Liver (tissue), 9 donors: ENCODE results near the gene IL10. TPM values are rescaled to one million over a fixed set of nuclear protein-coding genes. Genes with fewer than 3 reads are reported as not detected.

Source experiments
- DNase-seq: peaks from one replicate; pipeline ENCODE4 v3.0.0-alpha.2; 2017; ENCODE audit warnings: low spot score
- H3K27ac ChIP-seq, 2 donors: one replicate each; pipeline ENCODE4 v1.7.0; 2013; ENCODE audit warnings: inconsistent platforms in 2 of 2, low read length in 2 of 2, control low read depth in 1 of 2, low read depth in 1 of 2, mild to moderate bottlenecking in 1 of 2
- H3K27me3 ChIP-seq, 4 donors: one replicate each; pipeline versions ENCODE4 v1.6.1 to v1.7.0; 2013; ENCODE audit warnings: low read length in 3 of 4, inconsistent platforms in 1 of 4, mild to moderate bottlenecking in 1 of 4, moderate library complexity in 1 of 4; ENCODE audit not compliant: control insufficient read depth in 4 of 4, insufficient read depth in 4 of 4
- H3K36me3 ChIP-seq, 4 donors: one replicate each; pipeline versions ENCODE4 v1.6.1 to v1.7.0; 2013; ENCODE audit warnings: low read length in 3 of 4, mild to moderate bottlenecking in 3 of 4, low read depth in 1 of 4, moderate library complexity in 1 of 4; ENCODE audit not compliant: control insufficient read depth in 4 of 4, insufficient read depth in 3 of 4
- H3K4me1 ChIP-seq, 4 donors: one replicate each; pipeline versions ENCODE4 v1.6.1 to v1.7.0; 2013; ENCODE audit warnings: low read length in 3 of 4, mild to moderate bottlenecking in 3 of 4, moderate library complexity in 1 of 4; ENCODE audit not compliant: control insufficient read depth in 4 of 4, insufficient read depth in 4 of 4
- H3K4me3 ChIP-seq, 3 donors: one replicate each; pipeline versions ENCODE4 v1.6.1 to v1.7.0; 2013; ENCODE audit warnings: low read length in 3 of 3, control low read depth in 1 of 3, low read depth in 1 of 3, mild to moderate bottlenecking in 1 of 3
- H3K9ac ChIP-seq, 2 donors: one replicate each; pipeline ENCODE4 v1.7.0; 2013; ENCODE audit warnings: low read length in 2 of 2, mild to moderate bottlenecking in 2 of 2, moderate library complexity in 2 of 2, control low read depth in 1 of 2, low read depth in 1 of 2
- H3K9me3 ChIP-seq, 4 donors: one replicate each; pipeline versions ENCODE4 v1.6.1 to v1.7.0; 2013; ENCODE audit warnings: low read length in 3 of 4; ENCODE audit not compliant: control insufficient read depth in 4 of 4
- ATF3 ChIP-seq: IDR thresholded peaks from 2 replicates; pipeline ENCODE4 v1.6.1; 2016; ENCODE audit warnings: antibody characterized with exemption
- CTCF ChIP-seq: fragments of 150-350 bp; IDR thresholded peaks from 2 replicates; pipeline ENCODE4 v1.5.1; 2017; ENCODE audit warnings: improper control_type of control experiment, low read depth, low read length; ENCODE audit not compliant: missing input control
- FOXA2 ChIP-seq: IDR thresholded peaks from 2 replicates; pipeline ENCODE4 v1.6.1; 2016; ENCODE audit warnings: antibody characterized with exemption
- NR2F2 ChIP-seq: IDR thresholded peaks from 2 replicates; pipeline ENCODE4 v1.6.1; 2016; ENCODE audit warnings: antibody characterized with exemption
- RXRA ChIP-seq, 2 donors: IDR thresholded peaks; 2 replicates each; pipeline ENCODE4 v1.6.1; 2017 to 2018; ENCODE audit warnings: antibody characterized with exemption in 2 of 2, mild to moderate bottlenecking in 1 of 2
- SP1 ChIP-seq: IDR thresholded peaks from 2 replicates; pipeline ENCODE4 v1.6.1; 2018; ENCODE audit warnings: antibody characterized with exemption, mild to moderate bottlenecking
- TAF1 ChIP-seq: conservative IDR thresholded peaks from 2 replicates; pipeline ENCODE4 v1.6.1; 2016; ENCODE audit warnings: antibody characterized with exemption, mild to moderate bottlenecking
- WGBS: extraction: QIAGEN DNeasy Blood & Tissue Kit; methylation state at CpG from one replicate; pipeline ENCODE4 v1.1.7; 2013; 5-methylcytosine and 5-hydroxymethylcytosine counted together
- polyA plus RNA-seq, 2 donors: library from polyadenylated mRNA; stranded (reverse) in 1 of 2; unstranded in 1 of 2; fragments of 200-250 nt in 1 of 2; fragments of >200 nt in 1 of 2; fragmentation: Nextera tagmentation in 1 of 2; extraction: Ambion mirVana in 1 of 2; gene quantifications; one replicate each; pipeline versions ENCODE4 v1.2.1 to v1.2.3, GENCODE V29; 2013 to 2015
- total RNA-seq, 2 donors: library from RNA; depleted of rRNA; stranded (reverse); fragments of >200 nt; gene quantifications; one replicate each; pipeline ENCODE4 v1.2.3, GENCODE V29; 2014
- TF ChIP-seq, protein P1 (sequence below): IDR thresholded peaks from 2 replicates; pipeline ENCODE4 v1.6.1; 2016; ENCODE audit warnings: antibody characterized with exemption, mild to moderate bottlenecking
- TF ChIP-seq, protein P2 (sequence below): IDR thresholded peaks from 2 replicates; pipeline ENCODE4 v1.6.1; 2016; ENCODE audit warnings: antibody characterized with exemption
- TF ChIP-seq, protein P3 (sequence below): IDR thresholded peaks from 2 replicates; pipeline ENCODE4 v1.6.1; 2016; ENCODE audit warnings: antibody characterized with exemption
- donor health status: healthy.
- donor health status: healthy.
- donor health status: healthy.
- donor health status: healthy.
- donor health status: healthy.

Gene IL10
- total and polyA plus RNA-seq, 4 donors: 0.23 to 1.4 (median 0.59) TPM

DNA sequence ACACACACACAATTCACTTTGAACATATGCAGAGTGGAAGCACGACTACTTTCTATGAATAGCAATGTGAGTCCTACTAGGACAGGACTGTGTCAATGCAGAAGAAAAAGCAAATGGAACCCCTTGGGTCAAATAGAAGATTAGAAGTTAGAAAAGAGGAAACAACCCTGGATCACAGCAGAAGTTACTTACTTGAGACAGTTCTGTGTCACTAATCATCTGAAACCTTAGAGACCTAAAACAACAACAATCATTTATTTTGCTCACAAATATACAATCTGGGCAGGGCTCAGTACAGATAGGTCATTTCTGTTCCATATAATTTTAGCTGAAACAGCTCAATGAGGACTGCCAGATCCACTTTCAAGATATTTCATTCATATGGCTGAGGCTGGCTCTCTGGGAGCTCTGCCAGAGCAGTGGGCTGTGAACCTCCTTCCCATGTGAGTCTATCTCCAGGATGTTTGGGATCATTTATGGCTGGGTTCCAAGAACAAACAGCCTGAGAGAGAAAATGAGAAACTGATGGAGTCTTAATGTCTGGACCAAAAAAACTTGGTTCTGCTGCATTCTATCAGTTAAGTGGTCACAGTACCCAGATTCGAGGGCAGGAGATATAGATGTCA is 42.5 kb upstream of the IL10 start:
- TF ChIP-seq, protein P1, sequence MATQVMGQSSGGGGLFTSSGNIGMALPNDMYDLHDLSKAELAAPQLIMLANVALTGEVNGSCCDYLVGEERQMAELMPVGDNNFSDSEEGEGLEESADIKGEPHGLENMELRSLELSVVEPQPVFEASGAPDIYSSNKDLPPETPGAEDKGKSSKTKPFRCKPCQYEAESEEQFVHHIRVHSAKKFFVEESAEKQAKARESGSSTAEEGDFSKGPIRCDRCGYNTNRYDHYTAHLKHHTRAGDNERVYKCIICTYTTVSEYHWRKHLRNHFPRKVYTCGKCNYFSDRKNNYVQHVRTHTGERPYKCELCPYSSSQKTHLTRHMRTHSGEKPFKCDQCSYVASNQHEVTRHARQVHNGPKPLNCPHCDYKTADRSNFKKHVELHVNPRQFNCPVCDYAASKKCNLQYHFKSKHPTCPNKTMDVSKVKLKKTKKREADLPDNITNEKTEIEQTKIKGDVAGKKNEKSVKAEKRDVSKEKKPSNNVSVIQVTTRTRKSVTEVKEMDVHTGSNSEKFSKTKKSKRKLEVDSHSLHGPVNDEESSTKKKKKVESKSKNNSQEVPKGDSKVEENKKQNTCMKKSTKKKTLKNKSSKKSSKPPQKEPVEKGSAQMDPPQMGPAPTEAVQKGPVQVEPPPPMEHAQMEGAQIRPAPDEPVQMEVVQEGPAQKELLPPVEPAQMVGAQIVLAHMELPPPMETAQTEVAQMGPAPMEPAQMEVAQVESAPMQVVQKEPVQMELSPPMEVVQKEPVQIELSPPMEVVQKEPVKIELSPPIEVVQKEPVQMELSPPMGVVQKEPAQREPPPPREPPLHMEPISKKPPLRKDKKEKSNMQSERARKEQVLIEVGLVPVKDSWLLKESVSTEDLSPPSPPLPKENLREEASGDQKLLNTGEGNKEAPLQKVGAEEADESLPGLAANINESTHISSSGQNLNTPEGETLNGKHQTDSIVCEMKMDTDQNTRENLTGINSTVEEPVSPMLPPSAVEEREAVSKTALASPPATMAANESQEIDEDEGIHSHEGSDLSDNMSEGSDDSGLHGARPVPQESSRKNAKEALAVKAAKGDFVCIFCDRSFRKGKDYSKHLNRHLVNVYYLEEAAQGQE: no peak
- TF ChIP-seq SP1: no peak
- TF ChIP-seq, protein P2, sequence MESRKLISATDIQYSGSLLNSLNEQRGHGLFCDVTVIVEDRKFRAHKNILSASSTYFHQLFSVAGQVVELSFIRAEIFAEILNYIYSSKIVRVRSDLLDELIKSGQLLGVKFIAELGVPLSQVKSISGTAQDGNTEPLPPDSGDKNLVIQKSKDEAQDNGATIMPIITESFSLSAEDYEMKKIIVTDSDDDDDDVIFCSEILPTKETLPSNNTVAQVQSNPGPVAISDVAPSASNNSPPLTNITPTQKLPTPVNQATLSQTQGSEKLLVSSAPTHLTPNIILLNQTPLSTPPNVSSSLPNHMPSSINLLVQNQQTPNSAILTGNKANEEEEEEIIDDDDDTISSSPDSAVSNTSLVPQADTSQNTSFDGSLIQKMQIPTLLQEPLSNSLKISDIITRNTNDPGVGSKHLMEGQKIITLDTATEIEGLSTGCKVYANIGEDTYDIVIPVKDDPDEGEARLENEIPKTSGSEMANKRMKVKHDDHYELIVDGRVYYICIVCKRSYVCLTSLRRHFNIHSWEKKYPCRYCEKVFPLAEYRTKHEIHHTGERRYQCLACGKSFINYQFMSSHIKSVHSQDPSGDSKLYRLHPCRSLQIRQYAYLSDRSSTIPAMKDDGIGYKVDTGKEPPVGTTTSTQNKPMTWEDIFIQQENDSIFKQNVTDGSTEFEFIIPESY: no peak
- TF ChIP-seq NR2F2: peak; percentile 20
- WGBS: 48% methylated on average over 2 of the region's 2 CpGs
- no peaks in the 10 kb centered on the region for H3K36me3 ChIP-seq
- peaks cover 0 to 1% (median 0%) of the 10 kb centered on the region in 4 donors for H3K4me1 ChIP-seq
- no peak overlapping the region for H3K4me3 ChIP-seq
- peaks cover 3 to 31% (median 12%) of the 10 kb centered on the region in 4 donors for H3K9me3 ChIP-seq
- DNase-seq: no peak
- H3K27ac ChIP-seq: no peak overlapping the region
- no peak overlapping the region for H3K9ac ChIP-seq
- no peaks in the 10 kb centered on the region for H3K27me3 ChIP-seq

GRCh38 chr1:206812471-206812870 is 40.2 kb upstream of the IL10 start:
- whole genome bisulfite sequencing: 76% methylated on average over 2 of the region's 2 CpGs
- Histone ChIP-seq H3K4me1 (peaks cover 0 to 1% (median 0%) of the 10 kb centered on the region in 4 donors), H3K27me3 (no peaks in the 10 kb centered on the region), H3K9me3 (peaks cover 3 to 31% (median 12%) of the 10 kb centered on the region in 4 donors), H3K27ac (no peak overlapping the region), H3K9ac (no peak overlapping the region), H3K36me3 (no peaks in the 10 kb centered on the region), H3K4me3 (no peak overlapping the region)
- no peak for DNase-seq
- no peak for TF ChIP-seq RXRA (IDR thresholded peaks at IDR 0.05)
- TF ChIP-seq, protein P3, sequence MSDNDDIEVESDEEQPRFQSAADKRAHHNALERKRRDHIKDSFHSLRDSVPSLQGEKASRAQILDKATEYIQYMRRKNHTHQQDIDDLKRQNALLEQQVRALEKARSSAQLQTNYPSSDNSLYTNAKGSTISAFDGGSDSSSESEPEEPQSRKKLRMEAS: no peak
- TF ChIP-seq CTCF: no peak
- no peak for TF ChIP-seq ATF3
- TF ChIP-seq FOXA2: no peak
- no peak for TF ChIP-seq TAF1
- TF ChIP-seq, protein P2: no peak
